Gastrocnemius medialis (tissue), 4 donors: ENCODE data around the gene IGSF9B. TPM values are rescaled to one million over a fixed set of nuclear protein-coding genes. Genes with fewer than 3 reads are reported as not detected.

ENCODE experiments used
- ATAC-seq, 2 donors: fragments of 150-250 bp; one replicate each; pipeline ENCODE4 v1.9.1; 2016
- DNase-seq, 2 donors: peaks; one replicate each; pipeline ENCODE4 v3.0.0-alpha.2; 2019
- H3K27ac ChIP-seq, 4 donors: fragments of 200-600 bp; sonication (generic); 1 replicate in 1 of 4; 2 replicates in 3 of 4; pipeline ENCODE4 v1.5.1; 2016 to 2018; ENCODE audit warnings: mild to moderate bottlenecking in 2 of 4, moderate library complexity in 1 of 4
- H3K27me3 ChIP-seq, 3 donors: fragments of 200-600 bp; sonication (generic) in 2 of 3; 1 replicate in 1 of 3; 2 replicates in 2 of 3; pipeline versions ENCODE4 v1.5.1 to v1.6.0; 2016 to 2019; ENCODE audit warnings: mild to moderate bottlenecking in 1 of 3, moderate library complexity in 1 of 3
- H3K36me3 ChIP-seq, 2 donors: fragments of 200-600 bp; sonication (generic) in 1 of 2; one replicate each; pipeline ENCODE4 v1.5.1; 2017 to 2018
- H3K4me1 ChIP-seq, 2 donors: fragments of 200-600 bp; sonication (generic) in 1 of 2; one replicate each; pipeline ENCODE4 v1.5.1; 2016 to 2017; ENCODE audit warnings: mild to moderate bottlenecking in 2 of 2
- H3K4me3 ChIP-seq, 4 donors: fragments of 200-600 bp; sonication (generic) in 3 of 4; 1 replicate in 1 of 4; 2 replicates in 3 of 4; pipeline ENCODE4 v1.5.1; 2016 to 2019; ENCODE audit warnings: mild to moderate bottlenecking in 2 of 4
- H3K9me3 ChIP-seq, 3 donors: fragments of 200-600 bp; sonication (generic) in 2 of 3; 1 replicate in 1 of 3; 2 replicates in 2 of 3; pipeline ENCODE4 v1.5.1; 2016 to 2019
- CTCF ChIP-seq, 5 experiments: fragments of 450-650 bp in 3 of 5; fragments of 200-600 bp in 2 of 5; sonication (generic) in 2 of 5; IDR thresholded peaks in 4 of 5; conservative IDR thresholded peaks in 1 of 5; 1 replicate in 4 of 5; 2 replicates in 1 of 5; pipeline ENCODE4 v1.5.1; 2016 to 2019; ENCODE audit warnings: antibody characterized with exemption in 5 of 5, mild to moderate bottlenecking in 3 of 5, moderate library complexity in 3 of 5
- POLR2A ChIP-seq, 2 donors: fragments of 450-650 bp; IDR thresholded peaks; one replicate each; pipeline ENCODE4 v1.6.1; 2017; ENCODE audit warnings: antibody characterized with exemption in 2 of 2, mild to moderate bottlenecking in 2 of 2, moderate library complexity in 2 of 2
- in situ Hi-C, 4 donors: fragments of 200-750 bp; cut with MboI; loops; one replicate each; pipeline versions ENCODE4 v1.15.0 to v1.8.0; 2017; ENCODE audit warnings: low sequenced_read_pairs in 4 of 4
- intact Hi-C: fragments of 100-400 bp; cut with DNase I; formaldehyde crosslinking; loops from one replicate; pipeline ENCODE4 v1.15.1; 2023; ENCODE audit warnings: low total_unique reads
- total RNA-seq, 4 donors: library from RNA; depleted of rRNA; stranded (reverse); fragments of >200 nt; gene quantifications; one replicate each; pipeline versions ENCODE4 v1.1.0 to v1.2.3, GENCODE V29; 2016

Gene IGSF9B
- total RNA-seq, 4 donors from 2014 or later = 0.07 to 2.5 (median 1.4) TPM

GRCh38 chr11:133950874-133951326 is 5.9 kb downstream of the IGSF9B start:
- Histone ChIP-seq H3K27ac (peak overlapping the region; percentile 48 to 84 (median 70)), H3K4me3 (peak overlapping the region; percentile 26 to 49 (median 35)), H3K9me3 (no peaks in the 10 kb centered on the region), H3K27me3 (peaks cover 11 to 17% (median 11%) of the 10 kb centered on the region in 3 donors), H3K4me1 (peaks cover 47 to 58% of the 10 kb centered on the region in 2 donors), H3K36me3 (no peaks in the 10 kb centered on the region)
- no peak for DNase-seq
- intact Hi-C loops = loop anchor here (10.0 kb wide), 2 partner anchors 174 to 274 kb away; partner anchors contain the start of genes NCAPD3 and VPS26B
- ATAC-seq = peak; percentile 47 to 48
- in situ Hi-C loops = no loop called here
- no peak for TF ChIP-seq CTCF (IDR thresholded peaks at IDR 0.05 in 4 of 5, conservative IDR thresholded peaks at IDR 0.05 in 1 of 5)
- no peak for TF ChIP-seq POLR2A (IDR thresholded peaks at IDR 0.05)

DNA sequence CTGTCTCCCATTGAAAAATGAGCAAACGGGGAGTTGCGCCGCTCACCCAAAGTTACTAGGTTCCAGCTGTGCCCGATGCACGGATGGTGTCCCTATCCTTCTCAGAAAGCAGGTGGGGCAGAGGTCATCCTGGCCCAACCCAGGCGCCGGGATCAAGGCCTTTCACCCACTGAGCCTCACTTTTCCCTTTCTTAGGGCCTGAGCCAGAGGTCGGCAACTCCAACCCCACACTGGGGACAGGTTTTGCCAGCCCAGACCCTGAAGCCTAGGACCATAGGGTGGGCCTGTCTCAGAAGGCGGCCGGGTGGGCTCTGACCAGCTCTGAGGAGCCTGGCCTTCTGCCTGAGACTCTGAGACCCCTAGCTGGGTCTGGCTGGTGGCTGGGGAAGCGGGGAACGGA is 6.3 kb downstream of the IGSF9B start:
- Histone ChIP-seq H3K4me1 (peaks cover 51 to 59% of the 10 kb centered on the region in 2 donors), H3K27me3 (peaks cover 9 to 16% (median 10%) of the 10 kb centered on the region in 3 donors), H3K27ac (peak overlapping the region in 2 of 4 donors; percentile 81 to 84), H3K9me3 (no peaks in the 10 kb centered on the region), H3K4me3 (peak overlapping the region in 2 of 4 donors; percentile 26 to 49), H3K36me3 (no peaks in the 10 kb centered on the region)
- in situ Hi-C loops (no loop called here), intact Hi-C loops (loop anchor here (10.0 kb wide), 2 partner anchors 174 to 274 kb away; partner anchors contain the start of genes NCAPD3 and VPS26B)
- DNase-seq (no peak), ATAC-seq (no peak)
- TF ChIP-seq POLR2A (IDR thresholded peaks at IDR 0.05) = no peak
- TF ChIP-seq CTCF (IDR thresholded peaks at IDR 0.05 in 4 of 5, conservative IDR thresholded peaks at IDR 0.05 in 1 of 5) = no peak

DNA sequence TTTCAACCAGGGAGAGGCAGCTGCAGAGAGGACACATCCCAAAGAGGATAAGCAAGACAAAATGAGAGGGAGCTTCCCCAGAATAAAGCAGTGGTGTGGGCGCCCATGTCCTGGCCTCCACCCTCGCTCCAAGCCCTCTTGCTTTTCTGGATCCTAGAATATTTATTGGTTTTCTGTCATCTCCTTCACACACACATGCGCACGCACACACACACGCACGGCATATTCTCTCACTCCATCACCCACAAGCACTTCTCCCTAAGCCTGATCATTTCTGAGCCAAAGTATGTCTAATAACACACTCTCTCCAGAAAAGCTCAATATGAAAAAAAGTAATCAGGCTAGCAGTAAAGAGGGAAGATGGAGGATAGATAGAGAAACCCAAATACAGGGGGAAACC is 7.6 kb downstream of the IGSF9B start:
- Histone ChIP-seq H3K4me3 (no peak overlapping the region), H3K4me1 (peaks cover 46 to 59% of the 10 kb centered on the region in 2 donors), H3K9me3 (no peaks in the 10 kb centered on the region), H3K27me3 (peaks cover 0 to 4% (median 0%) of the 10 kb centered on the region in 3 donors), H3K36me3 (no peaks in the 10 kb centered on the region), H3K27ac (no peak overlapping the region)
- no peak for ATAC-seq
- in situ Hi-C loops = loop anchor here in 3 of 4 donors (25.0 kb wide), 1 partner anchor 188 kb away; no protein-coding TSS in a partner anchor
- intact Hi-C loops = no loop called here
- TF ChIP-seq CTCF (IDR thresholded peaks at IDR 0.05 in 4 of 5, conservative IDR thresholded peaks at IDR 0.05 in 1 of 5) = no peak
- no peak for TF ChIP-seq POLR2A (IDR thresholded peaks at IDR 0.05)
- DNase-seq = no peak

- H3K4me3 ChIP-seq = no peak overlapping the region
- intact Hi-C loops (no loop called here), in situ Hi-C loops (loop anchor here in 3 of 4 donors (25.0 kb wide), 1 partner anchor 189 kb away; no protein-coding TSS in a partner anchor)
- DNase-seq (no peak), ATAC-seq (no peak)
- H3K27me3 ChIP-seq = peaks cover 0 to 2% (median 0%) of the 10 kb centered on the region in 3 donors
- no peak for TF ChIP-seq CTCF (IDR thresholded peaks at IDR 0.05 in 4 of 5, conservative IDR thresholded peaks at IDR 0.05 in 1 of 5)
- TF ChIP-seq POLR2A (IDR thresholded peaks at IDR 0.05) = no peak
- H3K9me3 ChIP-seq = no peaks in the 10 kb centered on the region
- peaks cover 46 to 59% of the 10 kb centered on the region in 2 donors for H3K4me1 ChIP-seq
- no peaks in the 10 kb centered on the region for H3K36me3 ChIP-seq
- no peak overlapping the region for H3K27ac ChIP-seq
Observed at GRCh38 chr11:133948711-133949110, 8.1 kb downstream of the IGSF9B start.
